ENCODE measurements around the gene ZNF275. TPM values are rescaled to one million over a fixed set of nuclear protein-coding genes. Genes with fewer than 3 reads are reported as not detected.

Gene ZNF275
- polyA plus RNA-seq, 1 donor from 2014 or later = 6.0 TPM

DNA sequence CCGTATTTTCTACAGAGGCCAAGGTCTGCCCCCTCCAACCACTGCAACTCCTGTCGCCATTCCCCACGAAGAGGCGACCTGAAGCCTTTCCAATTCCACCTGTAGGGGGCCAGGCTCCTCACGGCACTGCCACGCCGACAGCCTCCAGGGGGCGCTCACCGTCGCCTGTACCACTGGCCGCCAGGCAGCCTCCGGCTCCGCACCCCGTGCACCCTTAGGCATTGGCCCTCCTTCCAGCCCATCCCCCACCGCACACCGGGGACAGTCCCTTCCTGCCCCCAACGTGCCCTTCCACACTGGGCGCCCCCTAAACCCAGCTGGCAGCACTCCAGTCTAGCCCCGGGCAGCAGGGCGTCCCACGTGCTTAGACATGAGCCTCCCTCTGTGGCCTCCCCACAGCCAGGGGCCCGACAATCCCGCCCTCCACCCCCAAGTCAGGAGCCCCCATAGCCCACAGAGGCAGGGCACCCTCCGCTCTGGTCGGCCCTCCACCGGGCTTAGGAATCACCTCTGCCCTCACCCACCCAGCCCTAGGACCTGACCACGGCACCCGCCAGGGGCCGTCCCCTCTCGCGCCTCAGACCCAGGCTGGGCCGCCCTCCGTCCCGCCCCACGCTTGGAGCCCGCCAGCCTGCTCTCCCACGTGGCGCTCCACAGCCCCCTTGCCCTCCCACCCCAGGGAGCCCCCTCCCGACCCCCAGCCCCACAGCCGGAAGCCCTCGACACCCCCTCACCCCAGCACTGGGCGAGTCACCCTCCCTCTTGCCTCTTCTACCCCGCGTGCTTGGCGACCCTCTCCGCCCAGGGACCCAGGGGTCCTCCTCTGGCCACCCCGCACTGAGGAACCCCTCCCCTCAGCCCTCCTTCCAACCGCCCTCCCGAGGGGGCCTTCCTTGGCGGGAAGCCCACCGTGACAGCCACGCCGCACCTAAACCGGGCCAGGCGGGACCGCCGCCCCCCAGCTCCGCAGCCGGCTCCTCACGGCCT lies 66.5 kb downstream of the ZNF275 start:
- H3K9ac ChIP-seq (ENCODE audit: low read length) = no peak overlapping the region
- no peaks in the 10 kb centered on the region for H3K79me2 ChIP-seq (replicated peaks; ENCODE audit: insufficient read depth, low read length)
- no peak overlapping the region for H2AFZ ChIP-seq (ENCODE audit: low read depth, low read length)
- H3K9me2 ChIP-seq (ENCODE audit: insufficient read depth, low read length) = no peaks in the 10 kb centered on the region
- H3K9me3 ChIP-seq (ENCODE audit: low read length) = no peaks in the 10 kb centered on the region
- H3K27ac ChIP-seq (ENCODE audit: low read length) = no peak overlapping the region
- no peak for TF ChIP-seq RAD21 (conservative IDR thresholded peaks at IDR 0.05)
- no peak for TF ChIP-seq TAF1 (IDR thresholded peaks at IDR 0.05; ENCODE audit: low read depth)
- TF ChIP-seq EZH2 (IDR thresholded peaks at IDR 0.05; ENCODE audit: borderline replicate concordance, insufficient read depth, low read length, poor library complexity, severe bottlenecking) = no peak
- TF ChIP-seq MXI1 (conservative IDR thresholded peaks at IDR 0.05; ENCODE audit: poor library complexity, severe bottlenecking) = no peak
- no peak for TF ChIP-seq SMC3 (conservative IDR thresholded peaks at IDR 0.05; ENCODE audit: poor library complexity)
- TF ChIP-seq, protein P1, sequence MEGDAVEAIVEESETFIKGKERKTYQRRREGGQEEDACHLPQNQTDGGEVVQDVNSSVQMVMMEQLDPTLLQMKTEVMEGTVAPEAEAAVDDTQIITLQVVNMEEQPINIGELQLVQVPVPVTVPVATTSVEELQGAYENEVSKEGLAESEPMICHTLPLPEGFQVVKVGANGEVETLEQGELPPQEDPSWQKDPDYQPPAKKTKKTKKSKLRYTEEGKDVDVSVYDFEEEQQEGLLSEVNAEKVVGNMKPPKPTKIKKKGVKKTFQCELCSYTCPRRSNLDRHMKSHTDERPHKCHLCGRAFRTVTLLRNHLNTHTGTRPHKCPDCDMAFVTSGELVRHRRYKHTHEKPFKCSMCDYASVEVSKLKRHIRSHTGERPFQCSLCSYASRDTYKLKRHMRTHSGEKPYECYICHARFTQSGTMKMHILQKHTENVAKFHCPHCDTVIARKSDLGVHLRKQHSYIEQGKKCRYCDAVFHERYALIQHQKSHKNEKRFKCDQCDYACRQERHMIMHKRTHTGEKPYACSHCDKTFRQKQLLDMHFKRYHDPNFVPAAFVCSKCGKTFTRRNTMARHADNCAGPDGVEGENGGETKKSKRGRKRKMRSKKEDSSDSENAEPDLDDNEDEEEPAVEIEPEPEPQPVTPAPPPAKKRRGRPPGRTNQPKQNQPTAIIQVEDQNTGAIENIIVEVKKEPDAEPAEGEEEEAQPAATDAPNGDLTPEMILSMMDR (IDR thresholded peaks at IDR 0.05; ENCODE audit: poor library complexity, severe bottlenecking) = no peak
- no peak for TF ChIP-seq EP300 (conservative IDR thresholded peaks at IDR 0.05; ENCODE audit: poor library complexity, severe bottlenecking)
- TF ChIP-seq, protein P2, sequence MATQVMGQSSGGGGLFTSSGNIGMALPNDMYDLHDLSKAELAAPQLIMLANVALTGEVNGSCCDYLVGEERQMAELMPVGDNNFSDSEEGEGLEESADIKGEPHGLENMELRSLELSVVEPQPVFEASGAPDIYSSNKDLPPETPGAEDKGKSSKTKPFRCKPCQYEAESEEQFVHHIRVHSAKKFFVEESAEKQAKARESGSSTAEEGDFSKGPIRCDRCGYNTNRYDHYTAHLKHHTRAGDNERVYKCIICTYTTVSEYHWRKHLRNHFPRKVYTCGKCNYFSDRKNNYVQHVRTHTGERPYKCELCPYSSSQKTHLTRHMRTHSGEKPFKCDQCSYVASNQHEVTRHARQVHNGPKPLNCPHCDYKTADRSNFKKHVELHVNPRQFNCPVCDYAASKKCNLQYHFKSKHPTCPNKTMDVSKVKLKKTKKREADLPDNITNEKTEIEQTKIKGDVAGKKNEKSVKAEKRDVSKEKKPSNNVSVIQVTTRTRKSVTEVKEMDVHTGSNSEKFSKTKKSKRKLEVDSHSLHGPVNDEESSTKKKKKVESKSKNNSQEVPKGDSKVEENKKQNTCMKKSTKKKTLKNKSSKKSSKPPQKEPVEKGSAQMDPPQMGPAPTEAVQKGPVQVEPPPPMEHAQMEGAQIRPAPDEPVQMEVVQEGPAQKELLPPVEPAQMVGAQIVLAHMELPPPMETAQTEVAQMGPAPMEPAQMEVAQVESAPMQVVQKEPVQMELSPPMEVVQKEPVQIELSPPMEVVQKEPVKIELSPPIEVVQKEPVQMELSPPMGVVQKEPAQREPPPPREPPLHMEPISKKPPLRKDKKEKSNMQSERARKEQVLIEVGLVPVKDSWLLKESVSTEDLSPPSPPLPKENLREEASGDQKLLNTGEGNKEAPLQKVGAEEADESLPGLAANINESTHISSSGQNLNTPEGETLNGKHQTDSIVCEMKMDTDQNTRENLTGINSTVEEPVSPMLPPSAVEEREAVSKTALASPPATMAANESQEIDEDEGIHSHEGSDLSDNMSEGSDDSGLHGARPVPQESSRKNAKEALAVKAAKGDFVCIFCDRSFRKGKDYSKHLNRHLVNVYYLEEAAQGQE (IDR thresholded peaks at IDR 0.05; ENCODE audit: borderline replicate concordance) = no peak
- TF ChIP-seq POLR2AphosphoS5 (IDR thresholded peaks at IDR 0.05) = no peak
- no peaks in the 10 kb centered on the region for H3K36me3 ChIP-seq (ENCODE audit: insufficient read depth, low read length)
- H3F3A ChIP-seq (ENCODE audit: insufficient read depth, low read length, poor library complexity, severe bottlenecking) = no peaks in the 10 kb centered on the region
- no peaks in the 10 kb centered on the region for H3K27me3 ChIP-seq (ENCODE audit: insufficient read depth, low read depth, low read length)
- H4K20me1 ChIP-seq (ENCODE audit: insufficient read depth) = no peaks in the 10 kb centered on the region
- H3K4me2 ChIP-seq (ENCODE audit: low read length) = no peak overlapping the region
- no peak overlapping the region for H3K4me3 ChIP-seq (ENCODE audit: low read length)

DNA sequence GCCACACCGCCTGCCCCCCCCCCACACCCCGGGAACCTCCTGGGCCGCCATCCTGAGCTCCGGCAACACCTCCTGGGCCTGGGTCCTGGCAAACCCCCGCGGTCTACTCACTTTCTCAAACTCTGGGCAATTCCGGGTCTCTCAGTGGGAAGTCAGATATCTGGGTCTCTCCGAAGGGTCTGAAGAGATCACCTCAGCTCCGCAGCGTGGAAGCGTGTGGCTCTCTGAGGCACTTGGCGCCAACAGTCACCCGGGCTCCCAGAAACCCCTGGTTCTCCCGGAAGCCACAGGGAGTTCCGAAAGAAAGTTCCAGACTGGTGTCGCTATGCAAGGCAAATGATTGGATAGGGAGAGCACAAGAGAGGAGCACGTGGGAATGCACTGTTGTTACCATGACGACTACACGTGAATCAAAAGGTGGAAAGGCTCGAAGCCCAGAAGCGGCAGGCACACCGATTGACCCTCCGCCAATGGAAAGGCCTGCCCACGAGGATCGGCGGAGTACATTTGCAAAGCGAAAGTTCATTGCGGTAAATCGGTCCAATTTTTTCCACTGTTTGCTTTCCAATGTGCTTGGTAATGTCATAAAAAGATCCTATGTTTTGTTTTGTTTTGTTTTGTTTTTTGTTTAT lies 67.3 kb downstream of the ZNF275 start, which contains the start of gene PNMA6E:
PNMA6E (minus strand) TSS at position 218 of the 632 bp plus-strand sequence. CDS start 2,501 bp downstream, outside the sequence.
- H3K9ac ChIP-seq (ENCODE audit: low read length) = no peak within 1 kb of the TSS
- H3K4me2 ChIP-seq (ENCODE audit: low read length) = no peak within 1 kb of the TSS
- no peaks in the 10 kb centered on the region for H3K27me3 ChIP-seq (ENCODE audit: insufficient read depth, low read depth, low read length)
- H3F3A ChIP-seq (ENCODE audit: insufficient read depth, low read length, poor library complexity, severe bottlenecking) = no peaks in the 10 kb centered on the region
- H3K36me3 ChIP-seq (ENCODE audit: insufficient read depth, low read length) = no peaks in the 10 kb centered on the region
- no peak within 1 kb of the TSS for H3K4me3 ChIP-seq (ENCODE audit: low read length)
- H3K9me3 ChIP-seq (ENCODE audit: low read length) = no peaks in the 10 kb centered on the region
- no peaks in the 10 kb centered on the region for H4K20me1 ChIP-seq (ENCODE audit: insufficient read depth)
- no peak within 1 kb of the TSS for H3K27ac ChIP-seq (ENCODE audit: low read length)
- H3K79me2 ChIP-seq (replicated peaks; ENCODE audit: insufficient read depth, low read length) = no peaks in the 10 kb centered on the region
- no peak for TF ChIP-seq RAD21 (conservative IDR thresholded peaks at IDR 0.05)
- no peak for TF ChIP-seq MXI1 (conservative IDR thresholded peaks at IDR 0.05; ENCODE audit: poor library complexity, severe bottlenecking)
- no peak for TF ChIP-seq EZH2 (IDR thresholded peaks at IDR 0.05; ENCODE audit: borderline replicate concordance, insufficient read depth, low read length, poor library complexity, severe bottlenecking)
- TF ChIP-seq POLR2AphosphoS5 (IDR thresholded peaks at IDR 0.05) = no peak
- TF ChIP-seq, protein P1 (IDR thresholded peaks at IDR 0.05; ENCODE audit: poor library complexity, severe bottlenecking) = no peak
- TF ChIP-seq, protein P2 (IDR thresholded peaks at IDR 0.05; ENCODE audit: borderline replicate concordance) = no peak
- no peak for TF ChIP-seq EP300 (conservative IDR thresholded peaks at IDR 0.05; ENCODE audit: poor library complexity, severe bottlenecking)
- no peaks in the 10 kb centered on the region for H3K9me2 ChIP-seq (ENCODE audit: insufficient read depth, low read length)
- no peak within 1 kb of the TSS for H2AFZ ChIP-seq (ENCODE audit: low read depth, low read length)
